A549 treated with Mapracorat at 1 μM for 4 hours (cell line): ENCODE results near the gene AP4M1. TPM values are rescaled to one million over a fixed set of nuclear protein-coding genes. Genes with fewer than 3 reads are reported as not detected.

ENCODE experiments used
- total RNA-seq: library from RNA; stranded (reverse); fragments of 200-300 nt; extraction: Qiagen RNA extraction; gene quantifications from 5 replicates; pipeline ENCODE4 v1.2.3, GENCODE V29; 2022

AP4M1 gene, protein sequence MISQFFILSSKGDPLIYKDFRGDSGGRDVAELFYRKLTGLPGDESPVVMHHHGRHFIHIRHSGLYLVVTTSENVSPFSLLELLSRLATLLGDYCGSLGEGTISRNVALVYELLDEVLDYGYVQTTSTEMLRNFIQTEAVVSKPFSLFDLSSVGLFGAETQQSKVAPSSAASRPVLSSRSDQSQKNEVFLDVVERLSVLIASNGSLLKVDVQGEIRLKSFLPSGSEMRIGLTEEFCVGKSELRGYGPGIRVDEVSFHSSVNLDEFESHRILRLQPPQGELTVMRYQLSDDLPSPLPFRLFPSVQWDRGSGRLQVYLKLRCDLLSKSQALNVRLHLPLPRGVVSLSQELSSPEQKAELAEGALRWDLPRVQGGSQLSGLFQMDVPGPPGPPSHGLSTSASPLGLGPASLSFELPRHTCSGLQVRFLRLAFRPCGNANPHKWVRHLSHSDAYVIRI
- total RNA-seq: 13.0 to 16.0 TPM (median 14.8 TPM) in 5 replicates

DNA sequence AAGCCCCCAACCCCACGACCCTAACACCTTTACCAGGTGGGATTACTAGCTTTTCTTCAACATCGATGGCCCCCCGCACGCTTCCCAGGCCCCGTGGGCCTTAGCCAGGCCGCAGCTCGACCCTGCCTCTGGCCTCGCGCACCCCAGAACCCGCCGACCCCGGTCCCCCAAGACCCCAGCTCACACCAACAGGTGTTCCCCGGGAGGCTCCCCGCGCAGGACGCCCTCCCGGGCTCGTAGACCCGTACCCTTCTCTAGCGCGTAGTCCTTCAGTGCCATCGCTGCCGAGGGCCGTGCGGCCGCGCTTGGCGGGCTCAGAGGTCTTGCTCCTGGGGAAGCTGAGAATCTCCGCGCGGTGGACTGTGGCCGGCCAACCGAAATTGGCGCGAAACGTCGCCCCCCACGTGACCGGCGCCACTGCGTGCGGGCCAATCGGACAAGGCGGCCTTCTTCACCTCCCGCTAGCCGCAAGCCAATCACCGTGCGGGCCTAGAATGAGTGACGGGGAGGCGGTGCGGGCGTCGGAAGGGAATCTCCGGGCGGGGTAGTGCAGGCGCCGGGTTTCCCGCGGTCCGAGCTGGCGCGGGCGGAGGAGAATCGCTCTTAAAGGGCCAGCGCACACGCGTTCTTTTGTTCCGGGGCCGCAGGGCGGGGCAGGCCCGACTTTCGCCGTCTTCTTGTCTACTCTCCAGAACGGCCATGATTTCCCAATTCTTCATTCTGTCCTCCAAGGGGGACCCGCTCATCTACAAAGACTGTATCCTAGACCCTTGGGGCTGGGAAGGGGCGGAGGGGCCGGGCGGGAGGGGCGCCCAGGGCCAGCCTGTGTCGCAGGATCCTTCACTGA lies at the start of gene AP4M1, which contains the start of gene MCM7:
Gene AP4M1, plus strand, starts transcription at position 628 of the 847 bp plus-strand sequence. Its CDS starts 72 bp downstream, at position 700.
Gene MCM7, minus strand, starts transcription at position 382 of the 847 bp plus-strand sequence. Its CDS starts 103 bp downstream, at position 279.

DNA sequence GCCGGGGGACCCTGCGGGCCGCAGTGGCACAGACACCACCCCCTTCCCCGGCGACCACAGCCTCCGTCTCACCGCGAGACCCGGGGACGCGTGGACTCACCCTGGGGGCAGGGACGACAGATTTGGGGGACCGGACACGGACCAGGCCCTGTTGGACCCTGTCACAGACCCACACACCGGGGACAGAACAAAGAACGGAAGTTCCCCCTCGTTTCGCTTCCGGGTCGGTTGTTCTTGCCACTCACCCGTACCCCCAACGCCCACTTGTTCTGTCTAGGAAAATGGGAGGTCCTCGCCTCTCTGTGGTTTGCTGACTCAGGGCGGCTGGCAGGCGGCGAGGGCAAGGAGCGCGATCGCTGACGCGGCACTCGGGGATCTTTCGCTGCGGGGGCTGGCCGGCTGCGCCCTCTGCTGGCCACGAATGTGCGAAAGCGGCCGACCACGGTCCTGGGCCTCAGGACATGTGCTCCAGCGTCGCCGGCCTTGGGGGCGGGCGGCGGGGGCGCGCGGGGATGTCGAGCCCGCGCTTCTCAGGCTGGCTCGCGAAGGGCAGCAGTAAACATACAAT lies 19.8 kb upstream of the AP4M1 start, which contains the start of gene ZNF3:
Gene ZNF3, minus strand, starts transcription at position 189 of the 568 bp plus-strand sequence. CDS start 4,366 bp downstream, outside the sequence.

DNA sequence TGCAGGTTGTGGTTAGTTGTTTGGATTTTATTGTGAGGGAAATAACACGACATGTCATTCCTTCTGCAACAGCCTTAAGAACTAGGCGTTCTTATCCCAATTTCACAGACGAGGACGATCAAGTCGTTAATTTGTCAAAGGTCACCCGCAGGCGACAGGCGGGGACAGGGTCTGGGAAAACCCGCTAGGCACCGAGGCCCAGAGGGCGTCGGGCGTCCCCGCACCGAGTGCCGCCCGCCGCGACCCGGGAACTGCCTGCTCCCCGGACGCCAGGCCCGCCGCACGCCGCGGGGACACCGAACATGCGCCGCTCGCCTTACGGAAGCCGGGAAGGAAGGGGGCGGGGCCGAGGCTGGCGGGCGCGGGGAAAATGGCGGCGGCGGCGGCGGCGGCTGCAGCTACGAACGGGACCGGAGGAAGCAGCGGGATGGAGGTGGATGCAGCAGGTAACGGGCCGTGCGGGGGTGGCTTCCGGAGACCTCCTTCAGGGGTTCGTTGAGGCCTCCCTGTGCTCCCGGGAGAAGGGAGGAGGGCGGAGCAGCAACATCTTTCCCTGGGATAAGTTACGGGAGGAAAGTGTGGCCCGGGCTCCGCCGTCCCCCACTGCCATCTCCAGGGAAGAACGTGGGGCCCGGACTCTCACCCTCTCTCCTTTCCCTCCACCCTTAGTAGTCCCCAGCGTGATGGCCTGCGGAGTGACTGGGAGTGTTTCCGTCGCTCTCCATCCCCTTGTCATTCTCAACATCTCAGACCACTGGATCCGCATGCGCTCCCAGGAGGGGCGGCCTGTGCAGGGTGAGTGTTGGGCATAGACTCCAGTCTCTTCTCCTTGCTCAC lies 12.6 kb upstream of the AP4M1 start, which contains the start of gene COPS6:
Gene COPS6, plus strand, starts transcription at position 349 of the 837 bp plus-strand sequence. Its CDS starts 22 bp downstream, at position 371.

GRCh38 chr7:100119072-100119969 lies 17.9 kb downstream of the AP4M1 start, which contains the start of the genes CNPY4 and TAF6:
TSS of gene CNPY4 (plus strand) at chr7:100119634. CDS start at chr7:100119745, 111 bp downstream.
TSS of gene TAF6 (minus strand) at chr7:100119358. CDS start at chr7:100114209, 5,149 bp downstream.

DNA sequence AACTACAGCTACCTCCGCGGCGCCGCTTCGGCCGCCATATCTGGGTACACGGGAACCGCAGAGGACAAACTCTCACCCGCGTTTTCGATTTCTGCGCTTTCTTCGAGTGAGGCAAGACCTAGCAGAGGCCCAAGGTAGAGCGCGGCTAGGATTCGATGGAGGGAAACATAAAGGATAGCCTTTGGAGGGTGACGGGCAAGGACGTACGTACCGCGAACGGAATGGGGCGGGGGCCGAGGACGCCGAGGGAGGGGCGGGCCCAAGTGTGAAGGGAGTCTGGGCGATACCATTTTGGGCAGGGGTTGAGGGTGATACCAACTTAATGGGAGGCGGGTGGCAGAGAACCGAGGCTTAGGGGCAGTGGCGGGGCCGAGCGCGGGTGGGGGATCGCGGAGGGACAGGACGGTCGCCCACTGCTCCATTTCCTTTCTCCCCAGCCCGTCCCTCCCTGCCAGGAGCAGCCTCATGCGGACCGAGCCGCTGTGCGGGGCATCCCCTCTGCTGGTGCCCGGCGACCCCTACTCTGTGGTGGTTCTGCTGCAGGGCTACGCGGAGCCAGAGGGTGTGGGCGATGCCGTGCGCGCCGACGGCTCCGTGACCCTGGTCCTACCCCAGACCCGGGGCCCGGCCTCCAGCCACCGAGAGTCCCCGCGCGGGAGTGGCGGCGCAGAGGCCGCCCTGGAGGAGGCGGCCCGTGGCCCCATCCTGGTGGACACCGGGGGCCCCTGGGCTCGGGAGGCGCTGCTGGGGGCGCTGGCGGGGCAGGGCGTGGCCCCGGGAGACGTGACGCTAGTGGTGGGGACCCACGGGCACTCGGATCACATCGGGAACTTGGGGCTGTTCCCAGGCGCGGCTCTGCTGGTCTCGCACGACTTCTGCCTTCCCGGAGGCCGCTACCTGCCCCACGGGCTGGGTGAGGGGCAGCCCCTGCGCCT lies 25.8 kb downstream of the AP4M1 start, which contains the start of gene MBLAC1:
Gene MBLAC1, plus strand, starts transcription at position 37 of the 935 bp plus-strand sequence. Its CDS starts 429 bp downstream, at position 466.

GRCh38 chr7:100148559-100149328 lies 47.3 kb downstream of the AP4M1 start, which contains the start of gene LAMTOR4:
TSS of gene LAMTOR4 (plus strand) at chr7:100148918. CDS start at chr7:100148973, 55 bp downstream.

Other genes starting within 250 kb of the AP4M1 start
- not detected in 5 replicates for gene OR2AE1, start 224.6 kb upstream of the AP4M1 start, total RNA-seq
- gene TRIM4, start 182.1 kb upstream of the AP4M1 start, total RNA-seq: 24.6 to 27.9 TPM (median 25.0 TPM) in 5 replicates
- 0.12 to 0.21 TPM (median 0.12 TPM) in 3 of 5 replicates, not detected in the others for gene GJC3, start 172.0 kb upstream of the AP4M1 start, total RNA-seq
- gene AZGP1, start 125.6 kb upstream of the AP4M1 start, total RNA-seq: 0.13 TPM in 1 of 5 replicates, not detected in the others
- 6.4 to 9.7 TPM (median 9.0 TPM) in 5 replicates for gene ZKSCAN1, start 86.0 kb upstream of the AP4M1 start, total RNA-seq
- gene ZSCAN21, start 51.9 kb upstream of the AP4M1 start, total RNA-seq: 9.7 to 12.3 TPM (median 10.5 TPM) in 5 replicates
- gene ZNF3, start 19.9 kb upstream of the AP4M1 start, total RNA-seq: 19.3 to 20.9 TPM (median 20.5 TPM) in 5 replicates
- gene COPS6, start 12.7 kb upstream of the AP4M1 start, total RNA-seq: 157 to 189 TPM (median 174 TPM) in 5 replicates
- 223 to 248 TPM (median 243 TPM) in 5 replicates for gene MCM7, start 246 bp upstream of the AP4M1 start, total RNA-seq
- 56.8 to 66.8 TPM (median 63.6 TPM) in 5 replicates for gene TAF6, start 17.7 kb downstream of the AP4M1 start, total RNA-seq
- gene CNPY4, start 18.0 kb downstream of the AP4M1 start, total RNA-seq: 8.9 to 11.2 TPM (median 11.0 TPM) in 5 replicates
- gene MBLAC1, start 25.3 kb downstream of the AP4M1 start, total RNA-seq: 2.5 to 3.5 TPM (median 3.1 TPM) in 5 replicates
- gene LAMTOR4, start 47.3 kb downstream of the AP4M1 start, total RNA-seq: 153 to 203 TPM (median 178 TPM) in 5 replicates
- 9.6 to 15.0 TPM (median 13.6 TPM) in 5 replicates for gene TRAPPC14, start 57.1 kb downstream of the AP4M1 start, total RNA-seq
- 0.12 to 0.23 TPM (median 0.16 TPM) in 4 of 5 replicates, not detected in the other for gene GAL3ST4, start 67.0 kb downstream of the AP4M1 start, total RNA-seq
- 0.62 to 1.5 TPM (median 1.0 TPM) in 5 replicates for gene GPC2, start 75.7 kb downstream of the AP4M1 start, total RNA-seq
- 0.06 to 0.41 TPM (median 0.23 TPM) in 5 replicates for gene STAG3, start 76.3 kb downstream of the AP4M1 start, total RNA-seq
- gene PVRIG, start 118.3 kb downstream of the AP4M1 start, total RNA-seq: not detected in 5 replicates
- not detected in 5 replicates for gene SPDYE3, start 206.1 kb downstream of the AP4M1 start, total RNA-seq